Measurements from ENCODE around the gene INHBB.

GRCh38 chr2:120353931-120354330 is 8.0 kb downstream of the INHBB start:
- TF ChIP-seq, protein P1, sequence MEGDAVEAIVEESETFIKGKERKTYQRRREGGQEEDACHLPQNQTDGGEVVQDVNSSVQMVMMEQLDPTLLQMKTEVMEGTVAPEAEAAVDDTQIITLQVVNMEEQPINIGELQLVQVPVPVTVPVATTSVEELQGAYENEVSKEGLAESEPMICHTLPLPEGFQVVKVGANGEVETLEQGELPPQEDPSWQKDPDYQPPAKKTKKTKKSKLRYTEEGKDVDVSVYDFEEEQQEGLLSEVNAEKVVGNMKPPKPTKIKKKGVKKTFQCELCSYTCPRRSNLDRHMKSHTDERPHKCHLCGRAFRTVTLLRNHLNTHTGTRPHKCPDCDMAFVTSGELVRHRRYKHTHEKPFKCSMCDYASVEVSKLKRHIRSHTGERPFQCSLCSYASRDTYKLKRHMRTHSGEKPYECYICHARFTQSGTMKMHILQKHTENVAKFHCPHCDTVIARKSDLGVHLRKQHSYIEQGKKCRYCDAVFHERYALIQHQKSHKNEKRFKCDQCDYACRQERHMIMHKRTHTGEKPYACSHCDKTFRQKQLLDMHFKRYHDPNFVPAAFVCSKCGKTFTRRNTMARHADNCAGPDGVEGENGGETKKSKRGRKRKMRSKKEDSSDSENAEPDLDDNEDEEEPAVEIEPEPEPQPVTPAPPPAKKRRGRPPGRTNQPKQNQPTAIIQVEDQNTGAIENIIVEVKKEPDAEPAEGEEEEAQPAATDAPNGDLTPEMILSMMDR (IDR thresholded peaks at IDR 0.05): no peak
- TF ChIP-seq JUNB (IDR thresholded peaks at IDR 0.05) (no peak), MAX (IDR thresholded peaks at IDR 0.05) (no peak), POLR2A (IDR thresholded peaks at IDR 0.05; ENCODE audit: low read length) (no peak), USF2 (IDR thresholded peaks at IDR 0.05) (no peak), EP300 (IDR thresholded peaks at IDR 0.05) (no peak), GATA3 (IDR thresholded peaks at IDR 0.05; ENCODE audit: borderline replicate concordance) (no peak), CHD2 (IDR thresholded peaks at IDR 0.05; ENCODE audit: low read length, partially characterized antibody) (no peak), RNF2 (IDR thresholded peaks at IDR 0.05; ENCODE audit: borderline replicate concordance, low read depth) (no peak), CHD4 (IDR thresholded peaks at IDR 0.05; ENCODE audit: borderline replicate concordance) (no peak), ESRRA (IDR thresholded peaks at IDR 0.05; ENCODE audit: borderline replicate concordance, low read length) (no peak), HDAC2 (IDR thresholded peaks at IDR 0.05) (no peak)
